Dermis blood vessel endothelial cell (primary cell): Measurements from ENCODE around the gene WDR76. TPM values are rescaled to one million over a fixed set of nuclear protein-coding genes. Genes with fewer than 3 reads are reported as not detected.
"Not testable (repeated sequence)": the region's sequence is repeated elsewhere in the genome, so short reads cannot be mapped to it uniquely, and the experiment has no call there.

Source experiments
- DNase-seq: peaks from one replicate; pipeline ENCODE4 v3.0.0; 2010
- total RNA-seq: library from RNA; depleted of rRNA; stranded (reverse); fragments of >200 nt; gene quantifications from 2 replicates; pipeline ENCODE4 v1.2.3, GENCODE V29; 2014

The WDR76 gene
- 10.4 and 17.8 TPM in 2 replicates for total RNA-seq

- peak; percentile 86 for DNase-seq
Observed at GRCh38 chr15:43826508-43827341, at the start of gene WDR76. Gene WDR76, plus strand, starts transcription at chr15:43827002. Its CDS starts 31 bp downstream, at chr15:43827033.

GRCh38 chr15:43777267-43777914 lies 49.4 kb upstream of the WDR76 start:
- DNase-seq = peak; percentile 81

GRCh38 chr15:43779016-43779415 lies 47.8 kb upstream of the WDR76 start:
- no peak for DNase-seq

GRCh38 chr15:43789409-43789808 lies 37.4 kb upstream of the WDR76 start:
- DNase-seq = no peak

- DNase-seq = peak; percentile 100
Observed at GRCh38 chr15:43791993-43792760, 34.6 kb upstream of the WDR76 start, which contains the start of gene SERF2. Gene SERF2, plus strand, starts transcription at chr15:43792320. Its CDS starts 57 bp downstream, at chr15:43792377.

- peak; percentile 55 for DNase-seq
Observed at GRCh38 chr15:43792761-43793476, 33.9 kb upstream of the WDR76 start.

GRCh38 chr15:43793647-43794046 lies 33.2 kb upstream of the WDR76 start:
- no peak for DNase-seq

- peak; percentile 49 for DNase-seq
Observed at GRCh38 chr15:43794269-43795037, 32.3 kb upstream of the WDR76 start.

- no peak for DNase-seq
Observed at GRCh38 chr15:43795197-43795596, 31.6 kb upstream of the WDR76 start.

GRCh38 chr15:43795997-43796396 lies 30.8 kb upstream of the WDR76 start:
- no peak for DNase-seq

- DNase-seq = no peak
Observed at GRCh38 chr15:43796566-43796965, 30.2 kb upstream of the WDR76 start.

- no peak for DNase-seq
Observed at GRCh38 chr15:43799209-43799944, 27.4 kb upstream of the WDR76 start.

GRCh38 chr15:43799945-43800285 lies 26.9 kb upstream of the WDR76 start, which contains the start of gene SERINC4:
Gene SERINC4, minus strand, starts transcription at chr15:43800220. Its CDS starts 234 bp downstream, at chr15:43799986.
- DNase-seq = no peak

- peak; percentile 93 for DNase-seq
Observed at GRCh38 chr15:43800286-43801141, 26.3 kb upstream of the WDR76 start, which contains the start of gene HYPK. Gene HYPK, plus strand, starts transcription at chr15:43800599. Its CDS starts 24 bp downstream, at chr15:43800623.

GRCh38 chr15:43802676-43803075 lies 24.1 kb upstream of the WDR76 start:
- DNase-seq = not testable (repeated sequence)

- DNase-seq = no peak
Observed at GRCh38 chr15:43808435-43808950, 18.3 kb upstream of the WDR76 start.

GRCh38 chr15:43808960-43809678 lies 17.7 kb upstream of the WDR76 start:
- DNase-seq = no peak

- DNase-seq = not testable (repeated sequence)
Observed at GRCh38 chr15:43815064-43815463, 11.7 kb upstream of the WDR76 start.

- no peak for DNase-seq
Observed at GRCh38 chr15:43821505-43821904, 5.3 kb upstream of the WDR76 start.
